C4-2B (cell line): ENCODE measurements around the gene CACNA2D1.

ENCODE experiments used
- CTCF ChIP-seq: fragments of 450-650 bp; conservative IDR thresholded peaks from 2 replicates; pipeline ENCODE4 v1.5.1; 2017; ENCODE audit warnings: mild to moderate bottlenecking
- ZFX ChIP-seq: fragments of 450-650 bp; IDR thresholded peaks from 2 replicates; pipeline ENCODE4 v1.6.1; 2017

DNA sequence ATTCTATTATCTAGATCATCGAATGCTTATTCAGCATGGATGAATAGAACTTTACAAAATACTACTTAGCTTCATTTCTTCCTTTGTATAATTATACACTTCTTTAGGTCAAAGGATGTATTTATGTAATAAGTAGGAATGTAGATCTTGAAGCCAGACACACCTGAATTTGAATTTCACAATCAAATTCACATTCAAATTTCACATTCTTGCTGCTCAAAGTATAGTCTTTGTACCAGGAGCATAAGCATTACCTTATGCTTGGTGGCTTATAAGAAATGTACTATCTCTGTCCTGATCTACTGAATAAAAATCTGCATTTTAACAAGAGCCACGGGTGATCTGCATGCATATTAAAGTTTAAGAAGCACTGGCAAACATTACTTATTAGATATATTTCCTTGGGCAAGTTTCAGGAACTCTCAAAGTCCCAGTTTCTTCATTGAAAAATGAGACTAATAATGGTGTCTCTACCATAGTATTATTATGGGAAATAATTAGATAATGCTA is 112.8 kb downstream of the CACNA2D1 start:
- TF ChIP-seq CTCF: no peak
- no peak for TF ChIP-seq ZFX
